Breast epithelium (tissue), 3 donors: Measurements from ENCODE around the gene GRB2.

ENCODE experiments used
- CTCF ChIP-seq, 3 donors: fragments of 450-650 bp; IDR thresholded peaks; one replicate each; pipeline ENCODE4 v1.5.1; 2016 to 2017; ENCODE audit warnings: antibody characterized with exemption in 3 of 3, mild to moderate bottlenecking in 3 of 3, moderate library complexity in 3 of 3
- POLR2AphosphoS5 ChIP-seq, 3 donors: sonication (generic); formaldehyde crosslinking; IDR thresholded peaks; one replicate each; pipeline ENCODE4 v1.6.1; 2017; ENCODE audit warnings: antibody characterized with exemption in 3 of 3

DNA sequence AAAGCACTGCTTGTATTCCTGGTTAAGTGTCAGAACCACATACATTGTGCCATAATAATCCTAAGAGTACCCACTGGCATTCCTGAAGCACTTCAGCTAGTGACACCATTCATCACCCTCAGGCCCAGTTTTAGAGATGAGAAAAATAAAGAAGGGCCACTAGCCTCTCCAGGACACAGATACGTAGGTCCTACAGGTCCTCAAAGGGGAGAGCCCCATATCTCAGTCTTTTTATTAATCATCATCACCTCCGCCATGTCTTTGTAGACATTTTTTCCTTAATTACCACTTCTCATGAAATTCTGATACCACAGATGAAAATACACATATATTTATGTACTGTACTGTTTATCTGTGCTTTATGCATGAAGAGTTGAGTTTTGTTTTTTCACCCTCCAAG is 43.5 kb downstream of the GRB2 start:
- no peak for TF ChIP-seq CTCF (IDR thresholded peaks at IDR 0.05)
- TF ChIP-seq POLR2AphosphoS5 (IDR thresholded peaks at IDR 0.05), result no peak
